KG1 (cell line): ENCODE results near the gene DYNLL1.
"Not testable (repeated sequence)": the region's sequence is repeated elsewhere in the genome, so short reads cannot be mapped to it uniquely, and the experiment has no call there.

Experiments used
- DNase-seq: peaks from one replicate; lab custom pipeline; 2025; lab: John Stamatoyannopoulos, UW

The DYNLL1 gene

DNA sequence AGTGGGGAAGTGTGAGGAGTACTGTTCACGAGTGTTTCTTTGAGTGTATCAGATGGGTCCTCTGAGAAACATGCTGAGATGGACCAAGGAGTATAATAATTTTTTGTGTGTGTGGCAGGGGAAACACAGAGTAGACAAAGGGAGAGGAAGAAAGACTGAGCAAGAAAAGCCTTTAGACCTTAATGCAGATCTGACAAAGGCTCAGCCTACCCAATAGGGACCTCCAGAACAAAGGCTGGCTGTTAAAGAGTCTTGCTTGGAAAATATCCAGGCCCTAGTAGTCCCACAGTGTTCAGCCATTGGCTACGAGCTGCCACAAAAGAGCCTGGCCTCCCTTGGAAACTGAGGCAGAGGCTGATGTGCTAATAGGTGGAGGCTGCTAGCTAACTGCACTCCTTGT lies 19.6 kb downstream of the DYNLL1 start:
- DNase-seq, result no peak

DNA sequence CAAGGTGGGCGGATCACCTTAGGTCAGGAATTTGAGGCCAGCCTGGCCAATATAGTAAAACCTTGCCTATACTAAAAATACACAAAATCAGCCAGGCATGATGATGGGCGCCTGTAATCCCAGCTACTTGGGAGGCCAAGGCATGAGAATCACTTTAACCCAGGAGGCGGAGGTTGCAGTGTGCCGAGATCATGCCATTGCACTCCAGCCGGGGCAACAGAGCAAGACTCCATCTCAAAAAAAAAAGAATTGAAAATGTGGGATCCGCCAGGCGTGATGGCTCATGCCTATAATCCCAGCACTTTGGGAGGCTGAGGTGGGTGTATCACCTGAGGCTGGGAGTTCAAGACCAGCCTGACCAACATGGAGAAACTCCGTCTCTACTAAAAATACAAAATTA lies 23.4 kb downstream of the DYNLL1 start:
- DNase-seq, result not testable (repeated sequence)

DNA sequence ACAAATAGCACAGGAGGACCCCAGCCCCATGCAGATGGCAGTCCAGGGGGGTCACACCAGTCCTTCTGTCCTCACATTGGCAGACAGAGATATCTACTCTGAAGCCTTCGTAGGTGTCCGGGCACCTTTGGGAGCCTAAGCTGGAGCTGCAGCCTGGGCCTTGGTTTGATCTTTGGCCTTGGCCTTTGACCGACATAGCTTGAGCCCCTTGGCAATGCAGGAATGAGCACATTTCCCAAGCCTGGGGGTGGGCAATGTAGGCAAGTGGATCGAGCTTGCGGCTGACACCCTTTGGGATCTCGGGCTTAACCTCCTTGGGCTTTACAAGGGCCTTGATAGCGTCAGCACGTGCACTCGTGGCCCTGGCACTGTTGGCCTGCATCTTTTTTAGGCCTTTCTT lies 26.7 kb downstream of the DYNLL1 start:
- no peak for DNase-seq

DNA sequence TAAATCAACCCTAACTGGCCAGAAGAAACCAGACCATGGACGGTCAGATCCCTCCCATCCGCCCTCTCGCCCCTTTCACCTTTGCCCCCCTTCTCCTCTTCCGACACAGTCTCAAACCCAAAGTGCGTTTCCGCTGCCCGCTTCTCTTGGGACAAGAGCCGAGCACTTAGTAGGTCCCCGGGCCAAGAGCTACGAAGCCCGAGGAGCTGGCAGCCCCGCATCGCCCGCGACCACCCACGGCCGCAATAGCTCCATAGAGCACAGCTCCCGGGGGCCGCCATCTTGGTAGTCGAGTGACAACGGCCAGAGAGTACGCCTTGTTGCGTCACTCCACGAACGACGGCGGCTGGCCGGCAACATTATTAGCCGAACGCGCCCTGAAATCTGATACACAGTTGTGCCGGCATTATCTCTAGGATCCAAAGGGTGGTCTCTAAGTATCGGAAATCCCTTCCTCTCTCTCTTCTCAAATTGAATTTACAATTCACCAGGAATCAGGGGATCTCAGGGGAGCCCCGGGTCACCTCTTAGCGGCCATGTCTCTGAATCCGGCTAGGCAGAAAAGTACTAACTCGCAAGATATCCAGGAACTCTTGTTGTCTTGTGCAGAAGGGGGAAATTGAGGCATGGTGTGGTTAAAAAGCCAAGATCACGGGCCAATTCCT lies 33.1 kb downstream of the DYNLL1 start, which contains the start of gene COQ5:
COQ5 (minus strand) TSS at position 298 of the 665 bp plus-strand sequence; CDS start at position 281, 17 bp downstream.
- peak; percentile 72 for DNase-seq

DNA sequence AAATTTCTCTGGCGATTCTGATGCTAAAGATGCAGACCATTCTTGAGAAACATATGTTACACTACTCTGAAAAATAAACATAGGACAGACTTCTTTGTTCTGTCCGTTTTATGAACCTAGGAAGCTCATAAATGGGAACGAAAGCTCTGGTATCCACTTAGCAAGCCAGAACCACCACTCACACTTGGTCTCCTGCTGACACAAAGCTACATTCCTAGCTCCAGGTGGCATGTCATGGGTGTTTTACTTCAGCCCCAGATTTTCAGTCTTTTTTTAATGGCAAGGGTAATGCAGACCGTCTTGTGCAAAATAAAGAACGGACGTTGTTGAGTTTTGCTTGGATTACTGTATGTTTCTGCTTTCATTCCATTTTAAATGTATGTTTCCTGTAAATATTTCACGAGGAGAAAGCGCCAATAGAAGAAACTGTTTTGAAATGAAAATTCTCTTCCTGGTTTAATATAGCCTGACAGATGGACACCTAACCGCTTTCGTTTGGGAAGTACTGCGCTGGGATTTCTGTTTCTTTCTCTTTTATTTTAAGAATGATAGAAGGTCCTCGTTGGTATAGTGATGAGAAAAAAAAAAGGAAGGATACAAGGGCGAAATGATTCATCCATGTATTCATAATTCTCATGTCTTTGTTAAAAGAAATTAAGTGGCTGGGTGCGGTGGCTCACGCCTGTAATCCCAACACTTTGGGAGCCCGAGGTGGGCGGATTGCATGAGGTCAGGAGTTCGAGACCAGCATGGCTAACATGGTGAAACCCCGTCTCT lies 33.9 kb downstream of the DYNLL1 start:
- DNase-seq, result peak; percentile 36

DNA sequence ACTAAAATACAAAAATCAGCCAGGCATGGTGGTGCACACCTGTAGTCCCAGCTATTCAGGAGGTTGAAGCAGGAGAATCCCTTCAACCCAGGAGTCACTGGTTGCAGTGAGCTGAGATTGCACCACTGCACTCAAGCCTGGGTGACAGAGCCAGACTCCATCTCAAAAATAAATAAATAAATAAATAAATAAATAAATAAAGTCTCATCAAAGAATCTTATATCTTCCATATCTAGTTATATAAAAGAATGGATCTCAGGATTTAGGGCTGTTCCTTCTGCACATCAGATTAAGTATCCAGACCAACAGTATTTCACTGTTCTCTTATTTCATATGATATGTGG lies 34.5 kb downstream of the DYNLL1 start:
- not testable (repeated sequence) for DNase-seq

DNA sequence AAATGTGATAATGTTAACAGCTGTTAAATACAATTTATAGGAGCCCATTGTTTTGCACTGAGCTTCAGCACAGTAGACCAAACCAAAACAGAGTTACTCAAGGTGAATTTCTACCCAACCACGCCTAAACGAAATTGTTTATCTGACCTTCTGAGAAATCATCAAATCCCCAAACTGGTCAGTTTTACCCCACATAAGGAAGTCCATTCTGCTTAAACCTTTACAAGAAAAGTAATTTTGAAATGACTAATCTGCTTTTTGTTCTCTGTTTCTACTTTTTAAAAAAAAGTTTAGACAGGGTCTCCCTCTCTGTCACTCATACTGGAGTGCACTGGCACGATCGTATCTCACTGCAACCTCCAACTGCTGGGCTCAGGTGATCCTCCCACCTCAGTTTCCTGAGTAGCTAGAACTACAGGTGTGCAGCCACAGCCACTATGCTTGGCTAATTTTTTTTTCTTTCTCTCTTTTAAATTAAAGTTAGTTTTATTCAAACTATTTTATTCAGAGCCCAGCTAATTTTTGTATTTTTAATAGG lies 36.9 kb downstream of the DYNLL1 start:
- no peak for DNase-seq

DNA sequence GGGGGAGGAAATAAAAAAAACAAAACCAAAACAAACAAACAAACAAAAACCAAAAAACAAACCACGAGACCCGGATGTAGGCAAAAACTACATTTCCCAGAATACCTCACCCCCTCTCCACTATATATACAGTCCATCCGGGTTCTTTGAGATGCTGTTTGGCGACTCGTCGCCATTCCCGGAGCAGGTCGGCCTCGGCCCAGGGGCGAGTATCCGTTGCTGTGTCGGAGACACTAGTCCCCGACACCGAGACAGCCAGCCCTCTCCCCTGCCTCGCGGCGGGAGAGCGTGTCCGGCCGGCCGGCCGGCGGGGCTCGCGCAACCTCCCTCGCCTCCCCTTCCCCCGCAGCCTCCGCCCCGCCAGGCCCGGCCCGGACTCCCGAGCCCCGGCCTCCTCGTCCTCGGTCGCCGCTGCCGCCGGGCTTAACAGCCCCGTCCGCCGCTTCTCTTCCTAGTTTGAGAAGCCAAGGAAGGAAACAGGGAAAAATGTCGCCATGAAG lies 38.3 kb downstream of the DYNLL1 start, which contains the start of gene RNF10:
RNF10 (plus strand) TSS at position 154 of the 500 bp plus-strand sequence. CDS start 456 bp downstream, outside the sequence.
- peak; percentile 68 for DNase-seq

DNA sequence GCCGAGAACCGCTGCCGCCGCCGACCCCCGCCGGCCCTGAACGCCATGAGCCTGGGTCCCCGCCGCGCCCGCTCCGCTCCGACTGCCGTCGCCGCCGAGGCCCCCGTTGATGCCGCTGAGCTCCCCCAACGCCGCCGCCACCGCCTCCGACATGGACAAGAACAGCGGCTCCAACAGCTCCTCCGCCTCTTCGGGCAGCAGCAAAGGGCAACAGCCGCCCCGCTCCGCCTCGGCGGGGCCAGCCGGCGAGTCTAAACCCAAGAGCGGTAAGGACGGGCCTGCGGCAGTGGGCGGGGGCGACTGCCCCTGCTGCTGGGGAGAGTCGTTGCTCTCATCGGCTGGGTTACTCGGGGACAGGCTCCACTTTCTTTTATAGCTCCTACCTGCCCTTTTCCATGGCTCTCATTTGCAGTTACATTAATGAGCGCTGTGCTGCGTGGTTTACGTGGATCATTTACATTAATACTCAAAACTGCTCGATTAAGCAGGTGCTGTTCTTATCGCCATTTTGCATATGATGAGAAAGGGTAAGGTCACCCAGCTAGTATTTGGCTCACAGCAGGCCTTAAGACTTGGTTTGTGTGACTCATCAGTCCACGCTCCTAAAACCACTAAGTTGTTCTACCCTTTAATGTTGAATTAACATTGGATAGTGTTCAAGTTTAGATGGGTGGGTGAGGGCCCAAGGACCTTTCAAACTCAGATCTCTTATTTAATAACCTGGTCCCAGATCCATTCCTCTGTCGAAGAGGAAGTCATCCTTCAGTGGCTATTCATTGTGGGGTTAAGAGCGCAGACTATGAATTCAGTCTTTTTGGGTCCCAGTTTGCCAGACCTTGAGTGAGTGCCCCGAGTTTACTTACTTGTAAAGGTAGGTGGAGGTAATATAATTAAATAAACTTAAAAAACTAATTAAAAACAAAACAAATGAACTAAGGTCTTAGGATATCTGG lies 39.1 kb downstream of the DYNLL1 start:
- peak; percentile 54 for DNase-seq

DNA sequence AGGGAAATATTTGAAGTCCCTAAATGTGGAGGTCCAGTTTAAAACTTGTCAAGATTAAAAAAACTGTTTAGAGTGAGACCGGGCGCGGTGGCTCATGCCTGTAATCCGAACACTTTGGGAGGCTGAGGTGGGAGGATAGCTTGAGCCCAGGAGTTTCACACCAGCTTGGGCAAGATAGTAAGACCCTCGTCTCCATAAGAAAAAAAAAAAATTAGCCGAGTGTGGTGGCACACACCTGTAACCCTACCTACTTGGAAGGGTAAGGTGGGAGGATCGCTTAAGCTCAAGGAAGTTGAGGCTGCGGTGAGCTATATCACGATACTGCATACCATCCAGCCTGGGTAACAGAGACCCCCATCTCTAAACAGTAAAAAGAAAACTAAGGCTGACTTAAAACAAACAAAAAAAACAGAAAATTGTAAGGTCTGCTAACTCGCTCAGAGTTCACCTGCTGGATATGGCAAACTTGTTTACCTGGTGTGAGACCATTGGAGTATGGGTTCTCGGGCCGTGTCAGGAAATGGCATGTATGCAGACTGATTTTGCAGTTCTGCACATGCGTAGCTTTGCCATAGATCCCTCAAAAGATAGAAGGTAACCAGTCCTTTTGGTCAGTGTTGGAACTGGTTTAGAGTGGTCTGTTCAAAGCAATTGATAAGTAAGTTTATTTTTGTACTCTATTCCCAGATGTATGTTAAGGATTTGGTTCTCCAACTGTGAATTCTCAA lies 40.3 kb downstream of the DYNLL1 start:
- DNase-seq, result no peak

DNA sequence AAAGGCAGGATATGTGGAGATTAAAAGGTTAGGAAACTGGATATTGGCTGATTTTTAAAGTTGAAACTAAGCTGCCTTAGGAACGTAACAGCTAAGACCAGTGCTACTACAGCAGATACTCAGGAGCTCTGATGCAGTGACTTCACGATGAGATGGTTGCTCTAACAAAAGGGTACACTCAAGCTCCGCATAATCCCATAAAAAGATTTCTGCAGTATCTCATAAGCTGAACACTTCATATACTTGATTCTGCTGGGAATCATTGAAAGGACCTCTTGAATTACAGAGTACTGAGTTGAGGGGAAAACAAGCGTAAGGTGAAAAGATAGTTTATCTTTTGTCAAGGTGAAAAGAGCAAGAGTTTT lies 41.9 kb downstream of the DYNLL1 start:
- DNase-seq, result no peak

DNA sequence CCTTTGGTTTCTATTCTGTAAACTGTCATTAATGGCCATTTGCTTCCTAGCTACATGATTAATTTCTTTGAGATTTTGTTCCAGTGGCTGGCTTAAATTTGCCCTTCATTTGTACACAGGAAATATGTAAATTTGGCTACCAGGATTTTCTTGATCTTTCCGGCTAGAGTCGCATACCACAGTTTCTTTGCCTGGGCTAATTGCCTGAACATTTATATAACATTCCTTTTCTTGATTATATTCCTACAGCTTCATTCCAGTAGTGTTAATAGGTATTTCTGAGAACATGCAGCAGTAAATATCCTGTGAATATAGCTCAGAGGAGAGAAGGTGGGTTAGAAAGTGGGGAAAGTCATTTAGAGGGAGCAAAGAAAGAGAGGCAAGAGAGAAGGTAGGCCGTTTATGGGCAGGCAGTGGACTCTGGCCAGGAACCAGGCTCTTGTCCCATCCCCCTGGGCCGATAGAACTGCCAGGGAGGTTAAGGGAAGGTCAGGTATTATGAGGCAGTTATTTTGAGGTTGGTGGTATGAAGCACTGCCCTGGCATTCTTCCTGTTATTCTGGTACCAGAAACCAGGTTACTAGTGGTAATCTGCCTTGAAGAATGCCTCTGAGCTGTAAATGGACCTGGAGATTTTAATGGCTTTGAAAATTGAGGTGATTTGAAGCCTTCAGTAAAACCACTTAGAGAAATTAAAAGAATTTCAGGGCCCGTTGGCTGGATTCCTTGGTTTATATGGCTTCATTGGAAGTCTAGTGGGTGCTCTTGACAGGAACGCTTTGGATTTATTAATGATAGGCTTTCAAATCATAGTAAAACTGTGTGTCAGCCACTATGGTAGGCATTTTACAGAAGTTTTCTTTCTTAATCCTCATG lies 42.6 kb downstream of the DYNLL1 start:
- DNase-seq, result no peak

DNA sequence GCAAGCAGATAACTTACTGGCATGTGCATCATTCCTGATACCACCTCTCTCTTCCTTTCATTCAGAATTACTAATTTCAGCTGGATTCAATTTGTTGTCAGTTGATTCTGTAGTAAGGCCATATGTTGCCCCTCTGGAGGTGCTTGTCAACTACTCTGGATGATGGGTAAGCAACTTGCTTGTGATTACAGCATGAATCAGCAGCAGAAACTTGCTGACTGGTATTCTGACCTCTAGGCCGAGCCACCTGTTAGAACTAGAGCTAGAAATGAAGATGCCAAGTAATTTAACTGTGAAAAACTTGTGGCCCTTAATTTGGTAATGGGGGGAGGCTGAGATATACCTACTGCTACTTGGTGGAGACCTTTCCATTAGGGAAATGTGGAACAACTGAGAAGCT lies 43.4 kb downstream of the DYNLL1 start:
- DNase-seq, result no peak

DNA sequence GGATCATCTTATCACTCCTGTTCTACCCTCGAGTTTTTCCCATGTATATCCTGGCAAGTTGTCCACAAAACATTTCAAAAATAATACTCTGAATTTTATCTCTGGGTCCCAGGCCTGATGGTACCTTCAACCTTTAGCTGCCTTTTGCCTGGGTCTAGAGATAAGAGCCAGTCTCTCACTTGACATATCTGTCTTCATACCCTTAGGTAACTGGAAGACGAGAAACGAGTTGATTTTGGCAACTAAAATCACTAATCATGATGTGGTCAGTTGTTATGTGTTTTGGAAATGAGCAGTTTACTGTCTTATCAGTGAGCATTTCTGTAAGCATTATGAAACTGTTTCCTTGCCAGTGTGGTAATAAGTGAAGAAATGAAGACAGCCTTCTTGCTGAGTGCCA lies 44.5 kb downstream of the DYNLL1 start:
- DNase-seq, result no peak

DNA sequence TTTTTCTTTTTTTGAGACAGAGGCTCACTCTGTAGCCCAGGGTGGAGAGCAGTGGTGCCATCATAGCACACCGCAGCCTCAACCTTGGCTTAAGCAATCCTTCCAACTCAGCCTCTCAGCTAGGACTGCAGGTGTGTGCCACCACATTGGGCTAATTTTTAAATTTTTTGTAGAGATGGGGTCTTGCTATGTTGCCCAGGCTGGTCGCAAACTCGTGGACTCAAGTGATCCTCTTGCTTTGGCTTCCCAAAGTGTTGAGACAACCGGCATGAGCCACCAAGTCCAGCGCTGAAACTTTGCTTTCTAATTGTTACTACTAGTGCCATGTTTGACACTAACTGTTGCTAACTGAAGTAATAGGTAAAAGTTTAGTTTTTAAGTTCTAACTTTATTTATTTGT lies 46.3 kb downstream of the DYNLL1 start:
- DNase-seq, result no peak

DNA sequence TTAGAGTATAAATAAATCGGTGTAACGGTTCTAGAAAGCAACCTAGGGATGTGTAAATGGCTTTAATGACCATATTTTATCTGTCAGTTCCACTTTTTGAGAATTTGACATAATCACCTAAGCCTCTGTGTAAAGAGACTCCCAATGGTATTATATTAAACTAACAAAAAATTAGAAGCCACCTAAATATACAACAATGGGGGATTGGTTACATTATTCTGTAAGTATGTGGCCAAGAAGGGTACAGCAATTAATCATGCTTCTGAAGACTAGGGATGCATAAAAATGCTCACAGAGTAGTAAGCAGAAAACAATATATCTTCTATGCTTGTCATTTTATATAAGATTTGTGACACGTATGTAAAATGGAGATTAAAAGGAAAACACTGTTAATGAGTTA lies 48.8 kb downstream of the DYNLL1 start:
- no peak for DNase-seq

DNA sequence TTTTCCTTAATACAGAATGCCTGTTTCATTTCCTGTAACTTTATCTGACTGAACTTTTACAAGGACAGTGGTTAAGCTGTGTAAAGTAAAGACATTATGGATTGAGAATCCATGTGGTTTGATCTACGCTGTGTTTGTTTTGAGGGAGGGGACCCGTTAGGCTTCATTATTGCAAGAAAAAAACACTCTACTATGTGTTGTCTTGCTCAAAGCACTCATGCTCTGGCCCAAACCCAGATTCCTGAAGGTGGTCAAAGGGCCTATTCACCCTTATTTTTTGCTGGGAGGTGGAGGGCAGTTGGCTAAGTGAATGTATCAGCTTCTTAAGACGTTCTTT lies 50.1 kb downstream of the DYNLL1 start:
- DNase-seq, result no peak
